GM23338 (cell line): Measurements from ENCODE around the gene IL13. TPM values are rescaled to one million over a fixed set of nuclear protein-coding genes. Genes with fewer than 3 reads are reported as not detected.

ENCODE experiments used
- ATAC-seq: fragments of 200-7000 bp; cut with Tn5 transposase; 3 replicates; pipeline ENCODE4 v1.9.1; 2020
- DNase-seq: peaks from one replicate; pipeline ENCODE4 v3.0.0-alpha.2; 2015; ENCODE audit warnings: low spot score
- H2AFZ ChIP-seq: fragments of 200-600 bp; sonication (generic); 2 replicates; pipeline ENCODE4 v1.8.0; 2016; ENCODE audit warnings: antibody characterized with exemption, mild to moderate bottlenecking, moderate library complexity
- H3F3A ChIP-seq: fragments of 200-600 bp; sonication (generic); replicated peaks from 2 replicates; pipeline ENCODE4 v1.8.0; 2017; ENCODE audit warnings: antibody characterized with exemption, mixed run types, low read depth
- H3K27ac ChIP-seq: fragments of 200-600 bp; sonication (generic); 2 replicates; pipeline ENCODE4 v1.6.1; 2016; ENCODE audit warnings: low read depth
- H3K27me3 ChIP-seq: fragments of 200-600 bp; sonication (generic); 2 replicates; pipeline ENCODE4 v1.8.0; 2016; ENCODE audit warnings: mild to moderate bottlenecking, mixed run types, moderate library complexity; ENCODE audit not compliant: insufficient read depth
- H3K36me3 ChIP-seq: fragments of 200-600 bp; sonication (generic); 2 replicates; pipeline ENCODE4 v1.8.0; 2016; ENCODE audit warnings: mild to moderate bottlenecking; ENCODE audit not compliant: insufficient read depth
- H3K4me1 ChIP-seq: fragments of 200-600 bp; sonication (generic); 2 replicates; pipeline ENCODE4 v1.8.0; 2016; ENCODE audit warnings: mild to moderate bottlenecking, moderate library complexity; ENCODE audit not compliant: insufficient read depth
- H3K4me2 ChIP-seq: fragments of 200-600 bp; sonication (generic); 2 replicates; pipeline ENCODE4 v1.7.1; 2017; ENCODE audit warnings: mixed run types
- H3K4me3 ChIP-seq: fragments of 200-600 bp; sonication (generic); 2 replicates; pipeline ENCODE4 v1.6.1; 2016; ENCODE audit warnings: mixed run types
- H3K79me2 ChIP-seq: fragments of 200-600 bp; sonication (generic); replicated peaks from 2 replicates; pipeline ENCODE4 v1.8.0; 2017; ENCODE audit warnings: mild to moderate bottlenecking; ENCODE audit not compliant: insufficient read depth
- H3K9me2 ChIP-seq: fragments of 200-600 bp; sonication (generic); 2 replicates; pipeline ENCODE4 v1.8.0; 2017; ENCODE audit not compliant: insufficient read depth
- H4K20me1 ChIP-seq: fragments of 200-600 bp; sonication (generic); replicated peaks from 2 replicates; pipeline ENCODE4 v1.8.0; 2017; ENCODE audit warnings: mild to moderate bottlenecking; ENCODE audit not compliant: insufficient read depth
- H3K27ac Mint-ChIP-seq: 2 replicates; pipeline ENCODE4 v1.8.0; 2020; ENCODE audit warnings: inconsistent platforms, mild to moderate bottlenecking, moderate library complexity, mixed read lengths
- H3K27me3 Mint-ChIP-seq: 3 replicates; pipeline ENCODE4 v1.8.0; 2022; ENCODE audit warnings: low read depth, mild to moderate bottlenecking, moderate library complexity, mixed read lengths, inconsistent platforms; ENCODE audit not compliant: insufficient read depth, poor library complexity
- H3K36me3 Mint-ChIP-seq: 3 replicates; pipeline ENCODE4 v1.8.0; 2021; ENCODE audit warnings: low read depth, mild to moderate bottlenecking, inconsistent platforms, moderate library complexity, mixed read lengths
- H3K4me1 Mint-ChIP-seq: 3 replicates; pipeline ENCODE4 v1.8.0; 2020; ENCODE audit warnings: mild to moderate bottlenecking, inconsistent platforms, mixed read lengths
- H3K4me3 Mint-ChIP-seq: 3 replicates; pipeline ENCODE4 v1.8.0; 2021; ENCODE audit warnings: moderate library complexity, mild to moderate bottlenecking, inconsistent platforms, mixed read lengths
- H3K9me3 Mint-ChIP-seq: 3 replicates; pipeline ENCODE4 v1.8.0; 2020; ENCODE audit warnings: moderate library complexity, mild to moderate bottlenecking, inconsistent platforms, mixed read lengths
- CTCF ChIP-seq, 2 experiments: fragments of 200-600 bp in 1 of 2; sonication (generic) in 1 of 2; conservative IDR thresholded peaks; 2 replicates each; pipeline versions ENCODE4 v1.5.1 to v1.6.1; 2016 to 2017; ENCODE audit warnings: antibody characterized with exemption in 2 of 2, low read depth in 2 of 2, mild to moderate bottlenecking in 2 of 2, moderate library complexity in 1 of 2
- ZNF331 ChIP-seq: fragments of 250-450 bp; sonication (Bioruptor Pico); IDR thresholded peaks from 2 replicates; pipeline ENCODE4 v1.5.0; 2020; ENCODE audit warnings: low read depth, mild to moderate bottlenecking, moderate library complexity
- ZNF462 ChIP-seq: fragments of 250-450 bp; sonication (Bioruptor Pico); IDR thresholded peaks from 2 replicates; pipeline ENCODE4 v1.5.0; 2020; ENCODE audit warnings: mild to moderate bottlenecking, moderate library complexity
- polyA plus RNA-seq: library from polyadenylated mRNA; unstranded; fragments of >200 nt; fragmentation: Nextera tagmentation; extraction: Ambion mirVana; gene quantifications from 2 replicates; pipeline ENCODE4 v1.2.1, GENCODE V29; 2016
- total RNA-seq: library from RNA; depleted of rRNA; stranded (reverse); fragments of >200 nt; shearing (Covaris generic); gene quantifications from 2 replicates; pipeline ENCODE4 v1.2.3, GENCODE V29; 2014

IL13 gene
- total and polyA plus RNA-seq, 2 experiments from 2014 or later: not detected

- Mint-ChIP-seq H3K27me3 (no peaks in the 10 kb centered on the region), H3K27ac (no peak overlapping the region), H3K4me1 (peaks cover 6% of the 10 kb centered on the region), H3K36me3 (no peaks in the 10 kb centered on the region), H3K9me3 (no peaks in the 10 kb centered on the region), H3K4me3 (no peak overlapping the region)
- Histone ChIP-seq H3K4me3 (no peak overlapping the region), H3K79me2 (no peaks in the 10 kb centered on the region), H3K4me1 (no peaks in the 10 kb centered on the region), H3K9me2 (no peaks in the 10 kb centered on the region), H3F3A (no peaks in the 10 kb centered on the region), H3K27ac (no peak overlapping the region), H4K20me1 (no peaks in the 10 kb centered on the region), H3K27me3 (no peaks in the 10 kb centered on the region), H3K36me3 (no peaks in the 10 kb centered on the region), H2AFZ (no peak overlapping the region), H3K4me2 (no peak overlapping the region)
- peak; percentile 31 for DNase-seq
- TF ChIP-seq ZNF462 (CRISPR knock-in tag) (no peak), CTCF (conservative IDR thresholded peaks at IDR 0.05; ENCODE audit: low read depth in 2 of 2) (peak; percentile 44 to 76), ZNF331 (no peak)
- ATAC-seq: peak; percentile 86
Observed at GRCh38 chr5:132677191-132677590, 19.2 kb downstream of the IL13 start.
